Immature natural killer cell (primary cell): ENCODE measurements around the gene STAC3. TPM values are rescaled to one million over a fixed set of nuclear protein-coding genes. Genes with fewer than 3 reads are reported as not detected.

Experiments
- DNase-seq, 3 donors: peaks; one replicate each; pipeline ENCODE4 v3.0.0; 2022; ENCODE audit warnings: mixed read lengths in 1 of 3
- H3K27ac Mint-ChIP-seq, 6 donors: one replicate each; pipeline ENCODE4 v1.8.0; 2020; ENCODE audit warnings: mixed read lengths in 6 of 6, mild to moderate bottlenecking in 5 of 6, inconsistent platforms in 4 of 6, moderate library complexity in 3 of 6
- H3K27me3 Mint-ChIP-seq, 3 donors: one replicate each; pipeline ENCODE4 v1.8.0; 2020 to 2021; ENCODE audit warnings: low read depth in 3 of 3, mild to moderate bottlenecking in 3 of 3, mixed read lengths in 3 of 3, moderate library complexity in 3 of 3, inconsistent platforms in 1 of 3
- H3K36me3 Mint-ChIP-seq, 3 donors: one replicate each; pipeline ENCODE4 v1.8.0; 2020; ENCODE audit warnings: mixed read lengths in 3 of 3, inconsistent platforms in 2 of 3, mild to moderate bottlenecking in 2 of 3
- H3K4me1 Mint-ChIP-seq, 2 donors: one replicate each; pipeline ENCODE4 v1.8.0; 2020; ENCODE audit warnings: inconsistent platforms in 2 of 2, mild to moderate bottlenecking in 2 of 2, mixed read lengths in 2 of 2, moderate library complexity in 1 of 2
- H3K4me3 Mint-ChIP-seq, 5 donors: one replicate each; pipeline ENCODE4 v1.8.0; 2020; ENCODE audit warnings: mild to moderate bottlenecking in 5 of 5, mixed read lengths in 5 of 5, inconsistent platforms in 3 of 5, moderate library complexity in 3 of 5
- H3K9me3 Mint-ChIP-seq, 6 donors: one replicate each; pipeline ENCODE4 v1.8.0; 2020; ENCODE audit warnings: mild to moderate bottlenecking in 6 of 6, mixed read lengths in 6 of 6, inconsistent platforms in 4 of 6, moderate library complexity in 3 of 6
- polyA plus RNA-seq, 3 donors: library from polyadenylated mRNA; unstranded; fragments of 300-500 nt; fragmentation: Illumina TruSeq; gene quantifications; one replicate each; pipeline ENCODE4 v1.2.3, GENCODE V29; 2021

STAC3 gene
- polyA plus RNA-seq, 3 donors from 2014 or later = not detected

GRCh38 chr12:57229046-57229633, 21.8 kb downstream of the STAC3 start:
- Mint-ChIP-seq H3K4me3 (peak overlapping the region; percentile 94 to 99 (median 96)), H3K27ac (peak overlapping the region; percentile 6 to 97 (median 92)), H3K4me1 (peaks cover 47 to 59% of the 10 kb centered on the region in 2 donors), H3K36me3 (peaks cover 10 to 21% (median 10%) of the 10 kb centered on the region in 3 donors), H3K27me3 (peaks cover 20 to 29% (median 25%) of the 10 kb centered on the region in 3 donors), H3K9me3 (no peaks in the 10 kb centered on the region)
- peak in 1 of 3 donors; percentile 56 for DNase-seq

GRCh38 chr12:57227315-57228115, 23.5 kb downstream of the STAC3 start:
- Mint-ChIP-seq H3K4me3 (peak overlapping the region in 4 of 5 donors; percentile 14 to 63 (median 30)), H3K4me1 (peaks cover 63 to 75% of the 10 kb centered on the region in 2 donors), H3K36me3 (peaks cover 0 to 8% (median 0%) of the 10 kb centered on the region in 3 donors), H3K27ac (no peak overlapping the region), H3K9me3 (no peaks in the 10 kb centered on the region), H3K27me3 (peaks cover 29 to 42% (median 34%) of the 10 kb centered on the region in 3 donors)
- DNase-seq = no peak

- Mint-ChIP-seq H3K4me3 (peak overlapping the region in 4 of 5 donors; percentile 16 to 70 (median 58)), H3K9me3 (no peaks in the 10 kb centered on the region), H3K27me3 (peaks cover 29 to 46% (median 39%) of the 10 kb centered on the region in 3 donors), H3K36me3 (peaks cover 0 to 2% (median 0%) of the 10 kb centered on the region in 3 donors), H3K4me1 (peaks cover 71 to 83% of the 10 kb centered on the region in 2 donors), H3K27ac (no peak overlapping the region)
- no peak for DNase-seq
These were observed 24.2 kb downstream of the STAC3 start for GRCh38 chr12:57226588-57227314.

- Mint-ChIP-seq H3K36me3 (no peaks in the 10 kb centered on the region), H3K4me1 (peaks cover 72 to 81% of the 10 kb centered on the region in 2 donors), H3K27me3 (peaks cover 37 to 51% (median 45%) of the 10 kb centered on the region in 3 donors), H3K27ac (peak overlapping the region in 3 of 6 donors; percentile 22 to 75 (median 23)), H3K4me3 (peak overlapping the region; percentile 35 to 68 (median 59)), H3K9me3 (no peaks in the 10 kb centered on the region)
- no peak for DNase-seq
These were observed 25.2 kb downstream of the STAC3 start for GRCh38 chr12:57225680-57226210.

- H3K27ac Mint-ChIP-seq = peak overlapping the region in 3 of 6 donors; percentile 22 to 75 (median 23)
- H3K4me3 Mint-ChIP-seq = peak overlapping the region; percentile 35 to 69 (median 68)
- H3K9me3 Mint-ChIP-seq = no peaks in the 10 kb centered on the region
- H3K36me3 Mint-ChIP-seq = no peaks in the 10 kb centered on the region
- peak; percentile 58 to 66 (median 58) for DNase-seq
- peaks cover 68 to 75% of the 10 kb centered on the region in 2 donors for H3K4me1 Mint-ChIP-seq
- H3K27me3 Mint-ChIP-seq = peaks cover 39 to 54% (median 46%) of the 10 kb centered on the region in 3 donors
These were observed 25.9 kb downstream of the STAC3 start for GRCh38 chr12:57224973-57225679.

- H3K4me3 Mint-ChIP-seq = peak overlapping the region in 4 of 5 donors; percentile 27 to 69 (median 44)
- no peaks in the 10 kb centered on the region for H3K36me3 Mint-ChIP-seq
- peaks cover 61 to 68% of the 10 kb centered on the region in 2 donors for H3K4me1 Mint-ChIP-seq
These were observed 26.6 kb downstream of the STAC3 start for GRCh38 chr12:57224278-57224972.

GRCh38 chr12:57223191-57224165, 27.5 kb downstream of the STAC3 start:
- peaks cover 39 to 50% (median 50%) of the 10 kb centered on the region in 3 donors for H3K27me3 Mint-ChIP-seq
- peak overlapping the region; percentile 12 to 93 (median 76) for H3K27ac Mint-ChIP-seq
- no peaks in the 10 kb centered on the region for H3K36me3 Mint-ChIP-seq
- H3K4me3 Mint-ChIP-seq = peak overlapping the region; percentile 54 to 75 (median 71)
- no peaks in the 10 kb centered on the region for H3K9me3 Mint-ChIP-seq
- peaks cover 53 to 59% of the 10 kb centered on the region in 2 donors for H3K4me1 Mint-ChIP-seq
- peak; percentile 92 to 93 (median 93) for DNase-seq

More at GRCh38 chr12:57224278-57224972, 26.6 kb downstream of the STAC3 start:
- peaks cover 38 to 50% (median 48%) of the 10 kb centered on the region in 3 donors for H3K27me3 Mint-ChIP-seq
- no peak for DNase-seq
- peak overlapping the region in 3 of 6 donors; percentile 37 to 80 (median 53) for H3K27ac Mint-ChIP-seq
- no peaks in the 10 kb centered on the region for H3K9me3 Mint-ChIP-seq

GRCh38 chr12:57222286-57223190, 28.4 kb downstream of the STAC3 start:
- no peak for DNase-seq
- H3K9me3 Mint-ChIP-seq = no peaks in the 10 kb centered on the region
- peak overlapping the region in 5 of 6 donors; percentile 74 to 93 (median 80) for H3K27ac Mint-ChIP-seq
- H3K4me1 Mint-ChIP-seq = peaks cover 57 to 58% of the 10 kb centered on the region in 2 donors
- H3K36me3 Mint-ChIP-seq = no peaks in the 10 kb centered on the region
- H3K27me3 Mint-ChIP-seq = peaks cover 40 to 58% (median 56%) of the 10 kb centered on the region in 3 donors
- peak overlapping the region; percentile 54 to 75 (median 71) for H3K4me3 Mint-ChIP-seq

GRCh38 chr12:57221169-57221917, 29.6 kb downstream of the STAC3 start:
- no peaks in the 10 kb centered on the region for H3K9me3 Mint-ChIP-seq
- H3K4me1 Mint-ChIP-seq = peaks cover 53 to 57% of the 10 kb centered on the region in 2 donors
- peak overlapping the region in 5 of 6 donors; percentile 75 to 93 (median 83) for H3K27ac Mint-ChIP-seq
- no peaks in the 10 kb centered on the region for H3K36me3 Mint-ChIP-seq
- H3K4me3 Mint-ChIP-seq = peak overlapping the region in 4 of 5 donors; percentile 6 to 65 (median 51)
- peaks cover 39 to 57% (median 56%) of the 10 kb centered on the region in 3 donors for H3K27me3 Mint-ChIP-seq
- no peak for DNase-seq

- H3K4me3 Mint-ChIP-seq = peak overlapping the region in 1 of 5 donors; percentile 40
- peaks cover 39 to 55% (median 54%) of the 10 kb centered on the region in 3 donors for H3K27me3 Mint-ChIP-seq
- peak overlapping the region in 3 of 6 donors; percentile 50 to 82 (median 80) for H3K27ac Mint-ChIP-seq
- DNase-seq = no peak
- H3K4me1 Mint-ChIP-seq = peaks cover 51 to 58% of the 10 kb centered on the region in 2 donors
- H3K9me3 Mint-ChIP-seq = no peaks in the 10 kb centered on the region
- no peaks in the 10 kb centered on the region for H3K36me3 Mint-ChIP-seq
These were observed 30.2 kb downstream of the STAC3 start for GRCh38 chr12:57220770-57221168.
